ENCODE results near the gene CD4.

DNA sequence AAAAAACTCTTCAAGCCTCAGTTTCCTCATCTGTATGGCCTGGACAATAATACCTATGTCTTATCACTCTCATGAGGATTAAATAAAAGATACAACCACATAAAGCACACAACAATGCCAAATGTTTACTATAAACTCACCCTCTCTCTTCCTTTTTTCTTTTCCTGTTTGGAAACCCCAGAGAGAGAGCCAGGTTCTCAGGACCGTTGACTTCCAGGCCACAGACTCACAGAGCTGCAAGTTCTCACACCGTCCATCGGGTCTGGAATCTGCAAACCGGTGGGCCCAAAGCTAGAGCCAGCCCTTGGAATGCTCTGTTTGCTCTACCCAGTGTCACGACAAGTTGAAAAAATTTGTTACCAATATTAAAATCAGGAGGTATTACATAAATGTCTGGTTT, 4.6 kb upstream of the CD4 start:
- TF ChIP-seq, protein P1, sequence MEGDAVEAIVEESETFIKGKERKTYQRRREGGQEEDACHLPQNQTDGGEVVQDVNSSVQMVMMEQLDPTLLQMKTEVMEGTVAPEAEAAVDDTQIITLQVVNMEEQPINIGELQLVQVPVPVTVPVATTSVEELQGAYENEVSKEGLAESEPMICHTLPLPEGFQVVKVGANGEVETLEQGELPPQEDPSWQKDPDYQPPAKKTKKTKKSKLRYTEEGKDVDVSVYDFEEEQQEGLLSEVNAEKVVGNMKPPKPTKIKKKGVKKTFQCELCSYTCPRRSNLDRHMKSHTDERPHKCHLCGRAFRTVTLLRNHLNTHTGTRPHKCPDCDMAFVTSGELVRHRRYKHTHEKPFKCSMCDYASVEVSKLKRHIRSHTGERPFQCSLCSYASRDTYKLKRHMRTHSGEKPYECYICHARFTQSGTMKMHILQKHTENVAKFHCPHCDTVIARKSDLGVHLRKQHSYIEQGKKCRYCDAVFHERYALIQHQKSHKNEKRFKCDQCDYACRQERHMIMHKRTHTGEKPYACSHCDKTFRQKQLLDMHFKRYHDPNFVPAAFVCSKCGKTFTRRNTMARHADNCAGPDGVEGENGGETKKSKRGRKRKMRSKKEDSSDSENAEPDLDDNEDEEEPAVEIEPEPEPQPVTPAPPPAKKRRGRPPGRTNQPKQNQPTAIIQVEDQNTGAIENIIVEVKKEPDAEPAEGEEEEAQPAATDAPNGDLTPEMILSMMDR (IDR thresholded peaks at IDR 0.05), result no peak
- no peak for TF ChIP-seq POLR2A (IDR thresholded peaks at IDR 0.05)
